Trophoblast cell (in vitro differentiated cells and primary cell): ENCODE data around the gene MMP14.

Source experiments
- DNase-seq, 2 donors: peaks; one replicate each; pipeline ENCODE4 v3.0.0-alpha.2; 2016
- H2AFZ ChIP-seq: 2 replicates; pipeline ENCODE4 v1.6.1; 2013; ENCODE audit warnings: low read length, moderate library complexity, mild to moderate bottlenecking; ENCODE audit not compliant: insufficient read depth, poor library complexity
- H2AK5ac ChIP-seq: 2 replicates; pipeline ENCODE4 v1.6.1; 2013; ENCODE audit warnings: mild to moderate bottlenecking, low read length
- H2BK120ac ChIP-seq: 2 replicates; pipeline ENCODE4 v1.6.1; 2013; ENCODE audit warnings: low read length, mild to moderate bottlenecking, moderate library complexity; ENCODE audit not compliant: insufficient read depth, poor library complexity
- H2BK12ac ChIP-seq: 2 replicates; pipeline ENCODE4 v1.6.1; 2013; ENCODE audit warnings: mild to moderate bottlenecking, low read length, moderate library complexity
- H2BK5ac ChIP-seq: 2 replicates; pipeline ENCODE4 v1.6.1; 2013; ENCODE audit warnings: low read length, low read depth, moderate library complexity, mild to moderate bottlenecking; ENCODE audit not compliant: poor library complexity
- H3K14ac ChIP-seq: 2 replicates; pipeline ENCODE4 v1.6.1; 2013; ENCODE audit warnings: mild to moderate bottlenecking, low read length
- H3K18ac ChIP-seq: 2 replicates; pipeline ENCODE4 v1.6.1; 2013; ENCODE audit warnings: mild to moderate bottlenecking, low read length
- H3K23ac ChIP-seq: 2 replicates; pipeline ENCODE4 v1.6.1; 2013; ENCODE audit warnings: low read length
- H3K27ac ChIP-seq: 2 replicates; pipeline ENCODE4 v1.5.1; 2013; ENCODE audit warnings: low read depth, mild to moderate bottlenecking, inconsistent platforms, low read length, moderate library complexity
- H3K27me3 ChIP-seq: 2 replicates; pipeline ENCODE4 v1.6.1; 2013; ENCODE audit warnings: inconsistent platforms, mild to moderate bottlenecking, low read length, moderate library complexity; ENCODE audit not compliant: insufficient read depth
- H3K36me3 ChIP-seq, 2 experiments: 1 replicate in 1 of 2; 2 replicates in 1 of 2; pipeline ENCODE4 v1.6.1; 2013; ENCODE audit warnings: low read length in 2 of 2, mild to moderate bottlenecking in 2 of 2, moderate library complexity in 1 of 2; ENCODE audit not compliant: insufficient read depth in 2 of 2, control insufficient read depth in 1 of 2
- H3K4ac ChIP-seq: 2 replicates; pipeline ENCODE4 v1.6.1; 2013; ENCODE audit warnings: low read depth, mild to moderate bottlenecking, low read length, moderate library complexity
- H3K4me1 ChIP-seq, 2 experiments: 1 replicate in 1 of 2; 2 replicates in 1 of 2; pipeline ENCODE4 v1.6.1; 2013; ENCODE audit warnings: low read length in 2 of 2, mild to moderate bottlenecking in 2 of 2, moderate library complexity in 1 of 2; ENCODE audit not compliant: insufficient read depth in 2 of 2, control insufficient read depth in 1 of 2
- H3K4me2 ChIP-seq: 2 replicates; pipeline ENCODE4 v1.6.1; 2013; ENCODE audit warnings: inconsistent platforms, mild to moderate bottlenecking, low read length, moderate library complexity
- H3K4me3 ChIP-seq: 2 replicates; pipeline ENCODE4 v1.5.1; 2013; ENCODE audit warnings: mild to moderate bottlenecking, low read depth, low read length, inconsistent platforms
- H3K79me1 ChIP-seq: one replicate; pipeline ENCODE4 v1.6.1; 2013; ENCODE audit warnings: low read length
- H3K79me2 ChIP-seq: 2 replicates; pipeline ENCODE4 v1.6.1; 2013; ENCODE audit warnings: low read length, mild to moderate bottlenecking; ENCODE audit not compliant: control insufficient read depth, insufficient read depth, poor library complexity
- H3K9ac ChIP-seq: 2 replicates; pipeline ENCODE4 v1.6.1; 2013; ENCODE audit warnings: mild to moderate bottlenecking, low read length
- H3K9me3 ChIP-seq: 2 replicates; pipeline ENCODE4 v1.6.1; 2013; ENCODE audit warnings: low read depth, mild to moderate bottlenecking, control low read depth, inconsistent platforms, low read length; ENCODE audit not compliant: insufficient read depth
- H4K12ac ChIP-seq: 2 replicates; pipeline ENCODE4 v1.6.1; 2013; ENCODE audit warnings: low read depth, mild to moderate bottlenecking, low read length, moderate library complexity
- H4K8ac ChIP-seq: 2 replicates; pipeline ENCODE4 v1.6.1; 2013; ENCODE audit warnings: low read depth, mild to moderate bottlenecking, low read length, moderate library complexity
- H4K91ac ChIP-seq: one replicate; pipeline ENCODE4 v1.6.1; 2013; ENCODE audit warnings: low read depth, mild to moderate bottlenecking, low read length, moderate library complexity
- WGBS: extraction: QIAGEN DNeasy Blood & Tissue Kit; methylation state at CpG from one replicate; pipeline ENCODE4 v1.1.7; 2013; ENCODE audit warnings: missing lambda C conversion rate; ENCODE audit not compliant: insufficient read length, insufficient coverage; ENCODE audit errors: extremely low coverage; 5-methylcytosine and 5-hydroxymethylcytosine counted together

Gene MMP14

DNA sequence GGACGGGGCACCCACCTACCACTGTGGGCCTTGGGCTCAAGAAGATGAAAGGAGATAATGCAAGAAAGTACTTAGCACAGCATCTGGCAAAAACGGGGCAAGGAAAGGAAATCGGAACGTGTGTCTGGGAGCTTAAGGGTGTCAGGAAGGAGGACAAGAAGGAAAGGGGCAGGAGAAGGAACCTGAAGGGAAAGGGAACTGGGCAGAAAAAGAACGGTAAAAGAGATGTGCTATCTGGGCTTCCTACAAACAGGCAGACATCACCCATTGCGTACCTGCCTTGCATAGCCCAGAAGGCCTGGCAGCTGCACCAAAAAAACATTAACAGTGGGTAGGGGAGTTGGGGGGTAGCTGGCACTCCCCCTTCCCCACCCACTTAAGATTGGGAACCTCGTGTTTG is 45.7 kb downstream of the MMP14 start:
- WGBS, result no CpG with 5 or more reads among the region's 7 CpGs
- H3K9ac ChIP-seq, result no peak overlapping the region
- H3K4me2 ChIP-seq, result no peak overlapping the region
- no peak overlapping the region for H2AK5ac ChIP-seq
- H3K18ac ChIP-seq, result no peak overlapping the region
- H2BK5ac ChIP-seq, result no peak overlapping the region
- H3K23ac ChIP-seq, result no peak overlapping the region
- no peaks in the 10 kb centered on the region for H3K9me3 ChIP-seq
- no peaks in the 10 kb centered on the region for H3K79me2 ChIP-seq
- no peak overlapping the region for H3K4ac ChIP-seq
- no peak overlapping the region for H2BK12ac ChIP-seq
- H3K14ac ChIP-seq, result no peak overlapping the region
- H4K12ac ChIP-seq, result no peak overlapping the region
- H3K79me1 ChIP-seq, result peaks cover 10% of the 10 kb centered on the region
- H3K27me3 ChIP-seq, result no peaks in the 10 kb centered on the region
- peaks cover 11 to 16% of the 10 kb centered on the region in 2 experiments for H3K4me1 ChIP-seq
- no peak overlapping the region for H4K8ac ChIP-seq
- no peak for DNase-seq
- no peak overlapping the region for H3K27ac ChIP-seq
- H2BK120ac ChIP-seq, result no peak overlapping the region
- H3K4me3 ChIP-seq, result no peak overlapping the region
- peaks cover 13 to 20% of the 10 kb centered on the region in 2 experiments for H3K36me3 ChIP-seq
- peak overlapping the region; percentile 9 for H2AFZ ChIP-seq
- no peak overlapping the region for H4K91ac ChIP-seq

DNA sequence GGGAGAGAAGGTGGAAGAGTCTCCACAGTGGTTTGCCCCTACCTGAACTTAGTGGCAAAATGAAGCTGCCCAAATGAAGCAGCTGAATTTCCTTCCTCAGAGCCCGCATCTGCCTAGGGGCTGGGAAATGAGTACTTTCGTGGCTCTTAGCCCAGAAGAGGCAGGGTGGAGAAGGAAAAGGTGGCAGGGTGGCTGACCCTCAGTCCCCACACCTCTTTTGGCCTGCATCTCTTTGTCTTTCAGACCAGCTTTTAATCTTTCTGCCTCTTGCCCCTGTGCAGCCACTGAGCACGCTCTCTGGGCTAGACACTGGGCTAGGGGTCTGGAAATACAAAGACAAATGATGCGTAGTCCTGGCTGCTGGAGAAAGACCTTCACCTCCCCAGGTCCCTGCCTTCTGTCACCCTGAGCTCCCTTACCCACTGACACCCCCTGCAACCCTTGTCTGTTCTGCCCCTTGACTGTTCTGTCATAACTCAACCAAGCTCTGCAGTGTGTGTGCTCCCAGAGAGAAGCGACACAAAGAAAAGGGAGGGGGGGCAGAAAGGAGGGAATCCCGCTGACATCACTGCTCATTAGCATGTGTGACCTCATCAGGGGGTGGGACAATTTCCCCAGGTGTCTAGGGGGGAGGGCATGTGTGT is 46.3 kb downstream of the MMP14 start:
- WGBS, result no CpG with 5 or more reads among the region's 6 CpGs
- Histone ChIP-seq H4K91ac (no peak overlapping the region), H3K79me1 (peaks cover 10% of the 10 kb centered on the region), H2AFZ (peak overlapping the region; percentile 9), H2BK120ac (no peak overlapping the region), H3K9ac (no peak overlapping the region), H3K27ac (no peak overlapping the region), H4K12ac (peak overlapping the region; percentile 49), H3K27me3 (no peaks in the 10 kb centered on the region), H3K18ac (peak overlapping the region; percentile 7), H3K4me1 (peaks cover 11 to 16% of the 10 kb centered on the region in 2 experiments), H4K8ac (no peak overlapping the region), H2AK5ac (no peak overlapping the region), H3K36me3 (peaks cover 8 to 14% of the 10 kb centered on the region in 2 experiments), H3K23ac (no peak overlapping the region), H3K4me3 (no peak overlapping the region), H3K14ac (no peak overlapping the region), H3K79me2 (no peaks in the 10 kb centered on the region), H3K4ac (no peak overlapping the region), H2BK5ac (no peak overlapping the region), H2BK12ac (no peak overlapping the region), H3K9me3 (no peaks in the 10 kb centered on the region), H3K4me2 (peak overlapping the region; percentile 66)
- DNase-seq, result peak; percentile 49 to 69

DNA sequence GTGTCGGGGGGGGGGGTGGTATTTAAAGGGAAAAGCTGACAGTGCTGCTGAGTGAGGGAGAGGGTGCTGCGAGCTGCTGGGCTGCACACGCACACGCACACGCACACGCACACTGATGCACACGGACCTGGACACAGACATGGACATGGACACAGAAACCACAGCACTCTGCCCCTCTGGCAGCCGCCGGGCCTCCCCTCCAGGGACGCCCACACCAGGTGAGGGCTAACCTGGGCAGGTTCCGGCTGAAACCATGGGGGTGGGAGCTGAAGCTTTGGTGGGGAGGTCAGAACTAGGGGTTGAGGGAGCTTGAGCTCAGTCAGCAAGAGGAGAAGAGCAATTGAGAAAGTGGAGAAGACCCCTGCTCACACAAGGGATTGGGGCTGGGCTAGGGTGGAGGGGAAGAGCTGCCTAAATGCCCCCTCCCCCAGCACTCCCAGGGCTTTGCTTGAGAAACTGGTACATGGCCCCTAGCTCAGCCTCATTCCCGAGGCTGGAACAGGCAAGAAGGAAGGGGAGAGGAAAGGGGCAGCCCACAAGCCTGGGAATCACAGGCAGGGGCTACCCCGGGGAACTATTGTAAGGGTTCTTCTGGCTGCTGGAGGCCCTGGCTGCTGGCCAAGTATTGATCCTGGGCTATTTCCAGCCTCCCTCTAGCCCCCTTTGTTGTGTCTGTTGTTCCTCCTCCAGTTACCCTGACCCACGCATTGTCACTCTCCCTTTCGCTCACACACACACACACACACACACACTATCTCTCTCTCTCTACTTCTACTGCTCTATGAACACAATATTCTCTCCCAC is 47.0 kb downstream of the MMP14 start, which contains the start of gene REM2:
Gene REM2 (plus strand): TSS at position 50 of the 804 bp plus-strand sequence. CDS start 66 bp downstream, at position 116.
- Histone ChIP-seq H3K18ac (peak within 1 kb of the TSS; percentile 7), H3K4me2 (peak within 1 kb of the TSS; percentile 68), H3K4ac (no peak within 1 kb of the TSS), H2AK5ac (no peak within 1 kb of the TSS), H3K9ac (no peak within 1 kb of the TSS), H3K79me2 (no peaks in the 10 kb centered on the region), H4K8ac (peak within 1 kb of the TSS; percentile 26), H3K27ac (no peak within 1 kb of the TSS), H3K23ac (no peak within 1 kb of the TSS), H3K4me1 (peaks cover 11 to 20% of the 10 kb centered on the region in 2 experiments), H3K36me3 (peaks cover 6 to 7% of the 10 kb centered on the region in 2 experiments), H3K14ac (peak within 1 kb of the TSS; percentile 21), H2BK12ac (no peak within 1 kb of the TSS), H3K4me3 (no peak within 1 kb of the TSS), H3K9me3 (no peaks in the 10 kb centered on the region), H4K91ac (peak within 1 kb of the TSS; percentile 20), H3K27me3 (no peaks in the 10 kb centered on the region), H3K79me1 (peaks cover 10% of the 10 kb centered on the region), H2BK120ac (no peak within 1 kb of the TSS), H4K12ac (peak within 1 kb of the TSS; percentile 49), H2BK5ac (no peak within 1 kb of the TSS), H2AFZ (peak within 1 kb of the TSS; percentile 38)
- DNase-seq, result no peak
- WGBS, result no CpG with 5 or more reads among the region's 15 CpGs

DNA sequence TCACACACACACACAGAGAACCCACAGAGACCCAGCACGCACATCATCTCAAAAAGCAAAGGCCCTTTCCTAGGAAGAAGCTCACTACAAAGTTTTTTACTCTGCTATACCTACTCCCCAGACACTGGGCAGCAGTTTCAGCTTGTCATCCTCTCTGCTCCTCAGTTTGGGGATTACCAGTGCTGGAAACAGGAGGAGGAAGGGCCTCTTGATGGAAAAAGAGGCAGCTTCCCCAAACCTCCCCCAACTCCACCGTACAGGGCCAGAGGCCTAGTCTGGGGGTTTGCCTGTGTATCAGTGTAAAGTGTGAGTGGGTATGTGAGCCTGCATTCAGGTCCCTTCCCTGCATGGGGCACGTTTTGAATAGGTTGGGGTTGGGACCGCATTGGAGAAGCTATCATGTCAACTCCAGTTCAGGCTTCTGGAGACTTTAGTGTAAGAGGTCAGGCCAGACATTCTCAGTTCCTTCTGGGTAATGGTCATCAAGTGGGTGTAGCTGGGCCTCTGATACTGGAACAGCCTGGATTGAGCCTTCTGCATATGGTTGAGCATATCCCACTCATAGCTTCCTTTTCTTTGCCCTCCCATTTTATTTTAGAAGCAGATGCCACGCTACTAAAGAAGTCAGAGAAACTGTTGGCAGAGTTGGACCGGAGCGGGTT is 47.8 kb downstream of the MMP14 start:
- Histone ChIP-seq H3K9me3 (no peaks in the 10 kb centered on the region), H2BK120ac (no peak overlapping the region), H3K79me1 (peaks cover 10% of the 10 kb centered on the region), H4K91ac (no peak overlapping the region), H3K36me3 (peaks cover 0 to 3% of the 10 kb centered on the region in 2 experiments), H3K9ac (no peak overlapping the region), H3K4me1 (peaks cover 11 to 20% of the 10 kb centered on the region in 2 experiments), H2AFZ (no peak overlapping the region), H3K4me2 (no peak overlapping the region), H3K79me2 (no peaks in the 10 kb centered on the region), H3K27me3 (no peaks in the 10 kb centered on the region), H3K4me3 (no peak overlapping the region), H3K14ac (no peak overlapping the region), H4K8ac (no peak overlapping the region), H2BK12ac (no peak overlapping the region), H3K18ac (no peak overlapping the region), H3K23ac (no peak overlapping the region), H2BK5ac (no peak overlapping the region), H3K4ac (no peak overlapping the region), H2AK5ac (no peak overlapping the region), H3K27ac (no peak overlapping the region), H4K12ac (no peak overlapping the region)
- no CpG with 5 or more reads among the region's 7 CpGs for WGBS
- DNase-seq, result no peak
